ENCODE measurements around the gene ACSBG1.

ACSBG1 gene

GRCh38 chr15:78216276-78217104, 17.9 kb downstream of the ACSBG1 start:
- DNase-seq (no peak), ATAC-seq (no peak)

DNA sequence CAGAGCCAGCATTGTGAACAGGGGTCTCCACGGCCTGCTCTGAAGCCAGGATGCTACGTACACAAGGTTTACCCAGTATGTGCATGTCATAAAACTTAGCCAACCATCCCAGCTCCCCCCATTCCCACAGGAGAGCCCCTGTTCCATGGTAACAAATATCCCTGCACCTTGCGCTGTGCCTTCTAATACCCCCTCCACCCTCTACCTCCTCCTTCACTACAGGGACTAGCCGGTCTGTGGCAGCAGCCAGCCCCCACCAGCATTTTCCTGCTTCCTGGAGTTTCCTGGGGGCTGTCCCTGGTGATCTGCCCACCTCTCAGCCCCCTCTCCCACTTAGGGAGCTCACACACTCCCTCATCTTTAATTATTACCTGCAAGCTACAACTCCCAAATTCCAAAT, 20.4 kb downstream of the ACSBG1 start:
- no peak for ATAC-seq
- no peak for DNase-seq

- DNase-seq: no peak
- no peak for ATAC-seq
These were observed 21.0 kb downstream of the ACSBG1 start for GRCh38 chr15:78213425-78213750.

DNA sequence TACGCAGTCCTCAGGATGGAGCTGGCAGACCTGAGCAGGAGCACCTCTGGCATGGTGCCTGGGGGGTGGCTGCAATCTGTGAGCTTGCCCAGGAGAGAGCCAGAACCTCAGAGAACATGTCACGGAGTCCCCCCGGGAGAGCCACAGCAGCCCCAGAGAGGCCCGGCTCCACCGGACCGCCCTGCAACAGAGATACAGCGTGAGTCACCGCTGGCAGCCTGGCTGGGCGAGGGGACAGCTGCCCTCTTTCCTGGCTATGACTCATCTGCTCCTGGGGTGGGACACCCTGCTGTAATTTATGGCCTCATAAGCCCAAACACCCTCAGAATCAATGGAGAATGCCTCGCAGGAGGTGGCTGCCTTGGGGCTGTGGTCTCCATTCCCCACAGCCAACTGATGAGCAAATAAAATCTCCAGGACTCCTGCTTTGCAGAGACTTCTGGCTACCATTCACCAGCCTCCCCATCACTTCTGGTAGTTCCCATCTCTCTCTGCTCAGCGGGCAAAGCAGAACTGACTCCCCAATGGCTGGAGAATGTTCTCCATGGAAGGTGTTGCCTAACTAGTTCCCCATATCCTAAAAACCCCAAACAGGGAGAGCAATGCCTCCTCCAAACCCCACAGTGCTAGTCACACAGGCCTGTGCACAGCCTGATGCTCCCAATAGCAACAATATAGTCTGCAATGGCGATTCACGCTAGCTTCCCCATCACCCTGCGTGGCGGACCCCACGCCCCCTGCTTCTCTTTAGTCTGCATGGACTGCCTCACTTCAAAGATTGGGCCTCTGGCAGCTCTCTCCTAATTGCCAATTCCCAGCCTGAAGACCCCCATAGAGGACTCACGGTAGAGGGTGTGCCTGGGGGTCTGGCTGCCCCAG, 21.6 kb downstream of the ACSBG1 start:
- DNase-seq (no peak), ATAC-seq (no peak)

GRCh38 chr15:78212008-78212407, 22.4 kb downstream of the ACSBG1 start:
- DNase-seq (no peak), ATAC-seq (no peak)

DNA sequence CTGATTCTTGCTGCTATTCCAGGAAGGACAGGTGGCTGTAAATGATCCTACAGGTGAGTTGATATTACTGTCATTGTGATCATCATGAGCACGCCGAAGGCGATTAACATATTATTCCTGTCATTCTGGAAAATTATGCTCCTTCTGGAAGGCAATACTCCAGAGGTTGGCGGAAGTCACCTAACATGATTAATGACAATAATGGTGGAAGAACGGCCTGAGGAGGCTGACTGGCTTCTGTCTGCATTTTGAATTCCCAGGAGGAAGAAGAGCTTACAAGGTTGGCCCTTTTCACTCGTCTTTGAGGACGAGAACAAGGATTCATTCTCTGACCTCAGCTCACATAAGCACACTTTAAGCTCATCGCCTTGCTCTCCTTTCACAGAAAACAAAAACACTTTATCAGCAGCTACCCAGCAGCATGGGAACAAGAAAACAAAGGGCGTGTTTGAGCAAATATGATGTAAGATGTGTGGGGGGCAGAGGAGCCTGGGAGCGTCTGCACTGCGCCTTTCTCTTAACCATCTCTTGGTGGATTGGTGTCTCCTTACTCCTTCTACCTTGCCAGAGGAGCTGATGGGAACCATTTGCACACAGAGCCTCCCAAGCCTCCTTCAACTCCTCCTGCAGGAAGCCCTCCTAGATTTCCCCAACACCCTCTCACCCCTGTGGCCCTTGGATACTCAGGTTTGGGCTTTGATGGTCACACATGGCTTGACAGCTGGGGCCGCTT, 23.0 kb downstream of the ACSBG1 start:
- no peak for ATAC-seq
- DNase-seq: no peak

DNA sequence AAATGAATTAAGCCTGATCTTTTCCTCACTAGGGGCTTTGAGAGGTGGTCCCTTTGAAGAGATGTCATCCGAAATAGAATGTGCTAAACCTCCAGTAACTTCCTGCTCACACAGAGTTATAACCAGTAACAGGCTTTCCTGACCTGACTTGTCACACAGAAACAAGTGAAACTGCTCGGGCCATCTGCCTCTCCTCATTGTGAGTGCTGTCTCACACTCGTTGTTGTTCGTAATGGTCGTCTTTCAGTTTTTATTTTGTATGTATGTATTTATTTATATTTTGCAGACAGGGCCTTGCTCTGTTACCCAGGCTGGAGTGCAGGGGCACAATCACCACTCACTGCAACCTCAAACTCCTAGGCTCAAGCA, 24.0 kb downstream of the ACSBG1 start:
- DNase-seq: no peak
- no peak for ATAC-seq

- DNase-seq (no peak), ATAC-seq (no peak)
These were observed 24.6 kb downstream of the ACSBG1 start for GRCh38 chr15:78209646-78210348.

DNA sequence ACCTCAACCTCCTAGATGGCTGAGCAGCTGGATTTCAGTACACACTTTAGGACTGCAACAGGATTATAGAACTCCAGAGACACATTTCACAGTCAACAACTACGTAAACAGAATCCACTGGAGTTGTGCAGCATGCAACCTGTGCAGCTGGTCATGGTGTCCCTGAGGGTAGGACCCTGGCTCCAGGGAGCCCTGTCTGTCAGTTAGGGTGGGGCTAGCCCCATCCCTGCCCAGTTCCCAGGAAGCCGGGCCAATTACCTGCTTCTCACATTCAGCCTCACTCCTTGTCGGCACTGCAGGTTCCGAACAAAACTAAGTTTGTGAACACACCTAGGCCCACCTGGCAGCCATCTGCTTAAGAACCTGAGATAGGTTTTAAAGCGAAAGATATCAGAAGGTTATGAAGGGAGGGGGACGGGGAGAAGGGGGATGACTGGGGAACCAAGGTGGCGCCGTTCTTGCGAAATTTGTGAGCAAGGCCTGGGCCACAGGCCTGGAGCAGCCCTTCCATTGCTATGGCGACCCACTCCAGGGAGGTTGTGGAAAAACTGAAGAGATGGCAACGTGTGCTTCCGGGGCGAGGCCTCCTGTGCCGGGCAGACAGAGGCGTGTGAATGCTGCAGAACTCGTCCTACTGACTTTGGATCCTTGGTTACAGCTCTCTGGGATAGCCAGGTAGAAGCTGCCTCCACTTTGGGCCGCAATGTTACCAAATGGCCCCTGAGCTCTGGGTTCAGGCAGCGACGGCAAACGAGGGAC, 25.3 kb downstream of the ACSBG1 start:
- DNase-seq (no peak), ATAC-seq (no peak)

DNA sequence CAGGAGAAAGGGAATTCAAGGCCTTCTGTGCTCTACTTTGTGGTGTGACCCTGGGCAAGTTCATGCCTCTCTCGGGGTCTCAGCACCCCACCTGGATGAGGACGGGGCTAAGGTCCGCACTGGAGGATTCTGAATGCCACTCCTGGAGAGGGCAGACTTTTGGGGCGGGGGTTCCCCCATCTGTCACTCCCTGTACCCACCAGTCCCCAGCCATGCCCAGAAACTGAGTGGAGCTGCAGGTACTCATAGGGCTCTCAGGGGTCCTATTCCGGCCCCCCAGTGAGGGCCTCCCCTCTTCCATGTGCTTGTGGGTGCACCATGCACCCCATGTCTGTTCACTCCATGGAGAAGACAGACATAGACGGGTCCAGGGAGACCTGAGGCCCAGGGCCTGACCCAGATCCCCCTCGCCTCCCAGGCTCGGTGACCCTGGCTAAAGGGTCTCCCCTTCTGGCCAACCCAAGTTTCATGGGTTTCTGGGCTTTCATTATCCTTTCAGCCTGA, 26.0 kb downstream of the ACSBG1 start:
- no peak for ATAC-seq
- no peak for DNase-seq

- DNase-seq: no peak
These were observed 26.6 kb downstream of the ACSBG1 start for GRCh38 chr15:78207641-78208340.

GRCh38 chr15:78207110-78207458, 27.3 kb downstream of the ACSBG1 start:
- DNase-seq (no peak), ATAC-seq (no peak)

More at GRCh38 chr15:78207641-78208340, 26.6 kb downstream of the ACSBG1 start:
- no peak for ATAC-seq

- no peak for ATAC-seq
- DNase-seq: no peak
These were observed 27.8 kb downstream of the ACSBG1 start for GRCh38 chr15:78206326-78207109.

GRCh38 chr15:78205856-78206255, 28.5 kb downstream of the ACSBG1 start:
- no peak for DNase-seq
- ATAC-seq: no peak

GRCh38 chr15:78205337-78205736, 29.0 kb downstream of the ACSBG1 start:
- no peak for DNase-seq
- ATAC-seq: no peak

- DNase-seq (no peak), ATAC-seq (no peak)
These were observed 29.7 kb downstream of the ACSBG1 start for GRCh38 chr15:78204351-78205309.

DNA sequence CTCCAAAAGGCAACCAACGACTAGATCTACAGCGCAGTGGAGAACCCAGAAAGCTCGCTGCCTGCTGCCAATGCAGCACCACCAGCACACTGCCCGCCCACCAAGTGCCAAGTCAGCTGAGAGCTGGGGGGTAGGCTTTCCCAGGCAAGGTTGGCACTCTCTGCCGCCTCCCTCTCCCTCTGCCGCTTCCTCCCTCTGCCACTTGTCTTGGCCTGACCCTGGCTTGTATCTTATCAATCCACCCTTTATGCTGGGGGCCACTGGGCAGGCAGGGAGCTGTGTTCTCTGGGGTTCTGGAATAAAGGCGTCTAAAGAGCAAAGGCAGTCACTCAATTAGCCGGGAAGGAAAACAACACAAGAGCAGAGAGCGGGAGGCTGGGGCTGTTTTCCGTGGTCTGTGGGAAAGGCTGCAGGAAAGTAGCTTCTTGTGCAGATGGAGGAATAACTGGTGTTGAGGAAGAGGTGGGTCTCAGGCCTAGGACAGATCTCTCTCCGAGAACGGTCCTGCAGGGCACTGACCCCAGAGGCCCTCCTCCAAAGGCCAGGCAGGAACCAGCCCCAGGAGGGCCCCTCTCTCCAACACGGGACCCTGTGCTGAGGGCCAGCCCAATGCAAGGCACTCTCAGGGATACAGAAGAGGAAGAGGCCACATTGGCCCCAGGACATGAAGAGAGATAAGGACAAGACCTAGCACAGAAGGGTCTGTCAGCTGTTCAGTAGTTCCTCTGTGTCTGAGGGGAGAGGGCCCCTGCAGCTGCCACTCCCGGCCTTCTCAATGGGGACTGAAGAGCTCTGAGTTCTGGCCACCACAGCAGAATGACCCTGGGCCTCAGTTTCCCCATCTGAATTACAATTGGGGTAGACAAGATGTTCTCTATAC, 30.8 kb downstream of the ACSBG1 start:
- ATAC-seq (no peak), DNase-seq (no peak)
